ENCODE measurements around the gene LAMP5.

DNA sequence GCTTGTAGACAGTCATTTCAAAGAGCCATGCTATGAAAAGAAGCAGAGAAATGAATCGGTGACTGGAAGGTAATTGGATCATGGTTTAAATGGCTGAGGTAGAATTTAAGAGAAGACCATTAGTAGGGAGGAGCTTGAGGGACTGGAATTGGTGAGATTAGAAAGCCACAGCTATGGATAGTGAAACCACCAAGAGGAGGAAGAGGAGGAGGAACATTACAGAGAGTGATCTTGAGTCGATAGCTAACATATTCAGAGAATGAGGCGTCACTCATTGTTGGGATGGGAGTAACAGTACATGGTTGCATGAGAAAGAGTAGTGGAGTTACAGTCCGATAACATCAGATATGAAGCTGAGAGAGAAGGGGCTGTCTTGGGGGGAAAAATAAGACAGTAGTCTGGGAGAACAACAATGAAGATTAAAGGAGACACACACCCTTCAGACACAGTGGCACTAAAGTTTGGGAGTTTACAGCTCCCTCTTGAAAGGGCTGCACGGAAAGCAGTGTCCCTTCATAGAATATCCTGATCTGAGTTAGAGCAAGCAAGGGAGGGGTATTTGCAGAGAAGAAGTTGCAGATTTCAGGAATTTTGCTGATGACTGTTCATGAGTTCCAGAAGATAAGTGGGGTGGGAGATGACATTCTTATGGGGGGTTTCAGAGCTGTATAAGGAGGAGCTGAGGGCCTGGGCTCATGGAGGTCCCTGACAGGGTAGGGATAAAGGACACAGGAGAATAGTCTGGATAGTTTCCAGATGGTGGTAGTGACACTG lies 15.1 kb upstream of the LAMP5 start:
- TF ChIP-seq POLR2A (IDR thresholded peaks at IDR 0.05; ENCODE audit: low read length) (no peak), GATA1 (IDR thresholded peaks at IDR 0.05; ENCODE audit: low read depth, low read length) (no peak)

Measured in erythroblast (primary cell).